K562 (cell line): Measurements from ENCODE around the gene NTM. TPM values are rescaled to one million over a fixed set of nuclear protein-coding genes. Genes with fewer than 3 reads are reported as not detected.

Experiments
- JUNB ChIP-seq: fragments of 450-650 bp; formaldehyde crosslinking; conservative IDR thresholded peaks from 2 replicates; pipeline ENCODE4 v1.4.0; 2020; ENCODE audit warnings: mild to moderate bottlenecking
- MIER1 ChIP-seq: fragments of 450-650 bp; IDR thresholded peaks from 2 replicates; pipeline ENCODE4 v1.6.1; 2016; ENCODE audit warnings: antibody characterized with exemption, mild to moderate bottlenecking, low read depth
- MTF1 ChIP-seq: fragments of 250-450 bp; sonication (Bioruptor Pico); IDR thresholded peaks from 2 replicates; pipeline ENCODE4 v1.9.0; 2021; ENCODE audit warnings: moderate library complexity, mild to moderate bottlenecking, inconsistent platforms, borderline replicate concordance
- MYC ChIP-seq, 2 experiments: fragments of 250-450 bp in 1 of 2; sonication (Bioruptor Pico) in 1 of 2; IDR thresholded peaks; 2 replicates each; pipeline versions ENCODE4 v1.5.1 to v1.6.1; 2012 to 2021; ENCODE audit warnings: low read depth in 2 of 2, borderline replicate concordance in 1 of 2, improper control_type of control experiment in 1 of 2, low read length in 1 of 2, mild to moderate bottlenecking in 1 of 2, moderate library complexity in 1 of 2
- PYGO2 ChIP-seq: fragments of 450-650 bp; IDR thresholded peaks from 2 replicates; pipeline ENCODE4 v1.6.1; 2016; ENCODE audit warnings: mild to moderate bottlenecking, missing genetic modification characterization, moderate library complexity, missing compliant biosample characterization
- polyA plus RNA-seq, 8 experiments: library from polyadenylated mRNA; depleted of rRNA in 4 of 8; stranded (reverse) in 5 of 8; unstranded in 3 of 8; fragments of >200 nt; fragmentation: Nextera tagmentation in 2 of 8; fragmentation: Illumina TruSeq in 1 of 8; extraction: Ambion mirVana in 2 of 8; extraction: Trizol in 1 of 8; gene quantifications; 2 replicates each; pipeline versions ENCODE4 v1.2.1 to v1.2.3, GENCODE V29; 2011 to 2014; ENCODE audit warnings: inconsistent platforms in 1 of 8, missing spikeins in 1 of 8
- total RNA-seq, 7 experiments: library from RNA; depleted of rRNA in 6 of 7; stranded (reverse); fragments of >200 nt in 6 of 7; fragmentation: Illumina TruSeq in 2 of 7; extraction: Trizol in 2 of 7; gene quantifications; 2 replicates each; pipeline versions ENCODE4 v1.2.1 to v1.2.3, GENCODE V29; 2011 to 2021; ENCODE audit warnings: low replicate concordance in 1 of 7
- TF ChIP-seq, protein P1 (sequence below): sonication (generic); formaldehyde crosslinking; IDR thresholded peaks from 2 replicates; pipeline ENCODE4 v1.8.1; 2023; ENCODE audit warnings: missing genetic modification reagents, mild to moderate bottlenecking, borderline replicate concordance
- TF ChIP-seq, protein P2 (sequence below): fragments of 250-450 bp; sonication (Bioruptor Pico); IDR thresholded peaks from 2 replicates; pipeline ENCODE4 v1.4.0; 2020; ENCODE audit warnings: mild to moderate bottlenecking, moderate library complexity
- TF ChIP-seq, protein P3 (sequence below): fragments of 450-650 bp; IDR thresholded peaks from 2 replicates; pipeline ENCODE4 v1.6.1; 2018; ENCODE audit warnings: mild to moderate bottlenecking, low read depth; ENCODE audit not compliant: partially characterized antibody

NTM gene
- total and polyA plus RNA-seq, 9 of the 15 experiments (the other 6 are each of a cell fraction or from before 2014, with no cell fraction given) = not detected

DNA sequence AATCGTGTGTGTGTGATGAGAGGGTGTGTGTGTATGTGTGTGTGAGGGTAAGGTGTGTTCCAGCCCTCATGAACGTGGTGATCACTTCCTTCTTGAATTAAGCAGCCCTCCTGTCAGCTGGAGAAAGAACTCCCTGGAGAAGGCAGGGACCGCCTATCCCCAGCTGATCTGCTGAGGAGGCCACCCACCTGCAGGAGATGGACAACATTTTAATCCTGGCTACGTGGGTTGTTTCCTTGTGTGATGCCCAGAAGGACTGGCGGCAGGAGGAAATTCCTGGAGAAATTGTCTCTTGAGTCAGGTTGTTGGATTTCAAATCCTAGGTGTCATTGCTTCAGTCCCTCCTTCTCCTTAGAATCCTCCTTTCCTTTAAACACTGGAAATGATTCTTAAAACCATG, 878.8 kb downstream of the NTM start (continued):
- TF ChIP-seq, protein P1, sequence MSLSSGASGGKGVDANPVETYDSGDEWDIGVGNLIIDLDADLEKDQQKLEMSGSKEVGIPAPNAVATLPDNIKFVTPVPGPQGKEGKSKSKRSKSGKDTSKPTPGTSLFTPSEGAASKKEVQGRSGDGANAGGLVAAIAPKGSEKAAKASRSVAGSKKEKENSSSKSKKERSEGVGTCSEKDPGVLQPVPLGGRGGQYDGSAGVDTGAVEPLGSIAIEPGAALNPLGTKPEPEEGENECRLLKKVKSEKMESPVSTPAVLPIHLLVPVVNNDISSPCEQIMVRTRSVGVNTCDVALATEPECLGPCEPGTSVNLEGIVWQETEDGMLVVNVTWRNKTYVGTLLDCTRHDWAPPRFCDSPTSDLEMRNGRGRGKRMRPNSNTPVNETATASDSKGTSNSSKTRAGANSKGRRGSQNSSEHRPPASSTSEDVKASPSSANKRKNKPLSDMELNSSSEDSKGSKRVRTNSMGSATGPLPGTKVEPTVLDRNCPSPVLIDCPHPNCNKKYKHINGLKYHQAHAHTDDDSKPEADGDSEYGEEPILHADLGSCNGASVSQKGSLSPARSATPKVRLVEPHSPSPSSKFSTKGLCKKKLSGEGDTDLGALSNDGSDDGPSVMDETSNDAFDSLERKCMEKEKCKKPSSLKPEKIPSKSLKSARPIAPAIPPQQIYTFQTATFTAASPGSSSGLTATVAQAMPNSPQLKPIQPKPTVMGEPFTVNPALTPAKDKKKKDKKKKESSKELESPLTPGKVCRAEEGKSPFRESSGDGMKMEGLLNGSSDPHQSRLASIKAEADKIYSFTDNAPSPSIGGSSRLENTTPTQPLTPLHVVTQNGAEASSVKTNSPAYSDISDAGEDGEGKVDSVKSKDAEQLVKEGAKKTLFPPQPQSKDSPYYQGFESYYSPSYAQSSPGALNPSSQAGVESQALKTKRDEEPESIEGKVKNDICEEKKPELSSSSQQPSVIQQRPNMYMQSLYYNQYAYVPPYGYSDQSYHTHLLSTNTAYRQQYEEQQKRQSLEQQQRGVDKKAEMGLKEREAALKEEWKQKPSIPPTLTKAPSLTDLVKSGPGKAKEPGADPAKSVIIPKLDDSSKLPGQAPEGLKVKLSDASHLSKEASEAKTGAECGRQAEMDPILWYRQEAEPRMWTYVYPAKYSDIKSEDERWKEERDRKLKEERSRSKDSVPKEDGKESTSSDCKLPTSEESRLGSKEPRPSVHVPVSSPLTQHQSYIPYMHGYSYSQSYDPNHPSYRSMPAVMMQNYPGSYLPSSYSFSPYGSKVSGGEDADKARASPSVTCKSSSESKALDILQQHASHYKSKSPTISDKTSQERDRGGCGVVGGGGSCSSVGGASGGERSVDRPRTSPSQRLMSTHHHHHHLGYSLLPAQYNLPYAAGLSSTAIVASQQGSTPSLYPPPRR (CRISPR knock-in tag) = no peak
- TF ChIP-seq JUNB (no peak), MYC (IDR thresholded peaks at IDR 0.05; ENCODE audit: low read depth, low read length) (no peak), MYC (CRISPR knock-in tag; IDR thresholded peaks at IDR 0.05; ENCODE audit: borderline replicate concordance, low read depth) (no peak), MTF1 (no peak), PYGO2 (tag) (no peak), MIER1 (no peak)
- TF ChIP-seq, protein P2, sequence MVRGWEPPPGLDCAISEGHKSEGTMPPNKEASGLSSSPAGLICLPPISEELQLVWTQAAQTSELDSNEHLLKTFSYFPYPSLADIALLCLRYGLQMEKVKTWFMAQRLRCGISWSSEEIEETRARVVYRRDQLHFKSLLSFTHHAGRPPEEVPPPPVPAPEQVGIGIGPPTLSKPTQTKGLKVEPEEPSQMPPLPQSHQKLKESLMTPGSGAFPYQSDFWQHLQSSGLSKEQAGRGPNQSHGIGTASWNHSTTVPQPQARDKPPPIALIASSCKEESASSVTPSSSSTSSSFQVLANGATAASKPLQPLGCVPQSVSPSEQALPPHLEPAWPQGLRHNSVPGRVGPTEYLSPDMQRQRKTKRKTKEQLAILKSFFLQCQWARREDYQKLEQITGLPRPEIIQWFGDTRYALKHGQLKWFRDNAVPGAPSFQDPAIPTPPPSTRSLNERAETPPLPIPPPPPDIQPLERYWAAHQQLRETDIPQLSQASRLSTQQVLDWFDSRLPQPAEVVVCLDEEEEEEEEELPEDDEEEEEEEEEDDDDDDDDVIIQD (CRISPR knock-in tag) = no peak
- TF ChIP-seq, protein P3, sequence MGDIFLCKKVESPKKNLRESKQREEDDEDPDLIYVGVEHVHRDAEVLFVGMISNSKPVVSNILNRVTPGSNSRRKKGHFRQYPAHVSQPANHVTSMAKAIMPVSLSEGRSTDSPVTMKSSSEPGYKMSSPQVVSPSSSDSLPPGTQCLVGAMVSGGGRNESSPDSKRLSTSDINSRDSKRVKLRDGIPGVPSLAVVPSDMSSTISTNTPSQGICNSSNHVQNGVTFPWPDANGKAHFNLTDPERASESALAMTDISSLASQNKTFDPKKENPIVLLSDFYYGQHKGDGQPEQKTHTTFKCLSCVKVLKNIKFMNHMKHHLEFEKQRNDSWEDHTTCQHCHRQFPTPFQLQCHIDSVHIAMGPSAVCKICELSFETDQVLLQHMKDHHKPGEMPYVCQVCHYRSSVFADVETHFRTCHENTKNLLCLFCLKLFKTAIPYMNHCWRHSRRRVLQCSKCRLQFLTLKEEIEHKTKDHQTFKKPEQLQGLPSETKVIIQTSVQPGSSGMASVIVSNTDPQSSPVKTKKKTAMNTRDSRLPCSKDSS = no peak
